ENCODE data around the gene SLC16A9.

The SLC16A9 gene

DNA sequence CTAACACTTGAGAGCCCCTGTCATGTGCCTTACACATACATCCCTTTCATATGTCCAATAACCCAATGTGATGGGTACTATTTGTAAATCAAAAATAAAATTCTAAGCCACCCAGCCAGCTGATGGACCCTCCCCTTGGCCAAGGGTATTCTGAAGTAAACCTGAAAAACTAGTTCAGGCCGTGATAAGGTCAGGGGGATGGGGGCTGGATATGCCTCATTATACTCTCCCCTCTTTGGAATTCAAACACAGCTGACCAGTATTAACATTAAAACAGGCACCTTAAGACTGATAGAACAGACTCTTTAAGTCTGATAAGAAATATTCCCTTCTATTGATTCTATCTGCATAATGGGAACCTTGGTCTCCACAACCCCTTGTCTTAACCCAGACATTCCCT is 51.9 kb downstream of the SLC16A9 start:
- TF ChIP-seq ZBTB7A (IDR thresholded peaks at IDR 0.05; ENCODE audit: low read depth) (no peak), CEBPB (IDR thresholded peaks at IDR 0.05) (no peak), TCF12 (IDR thresholded peaks at IDR 0.05; ENCODE audit: low read depth) (no peak), TAF1 (IDR thresholded peaks at IDR 0.05; ENCODE audit: low read depth) (no peak), FOXM1 (IDR thresholded peaks at IDR 0.05; ENCODE audit: borderline replicate concordance, low read depth) (no peak), EP300 (IDR thresholded peaks at IDR 0.05; ENCODE audit: borderline replicate concordance) (no peak), NFIC (IDR thresholded peaks at IDR 0.05) (no peak), CREB1 (IDR thresholded peaks at IDR 0.05; ENCODE audit: low read depth) (no peak)
- TF ChIP-seq, protein P1, sequence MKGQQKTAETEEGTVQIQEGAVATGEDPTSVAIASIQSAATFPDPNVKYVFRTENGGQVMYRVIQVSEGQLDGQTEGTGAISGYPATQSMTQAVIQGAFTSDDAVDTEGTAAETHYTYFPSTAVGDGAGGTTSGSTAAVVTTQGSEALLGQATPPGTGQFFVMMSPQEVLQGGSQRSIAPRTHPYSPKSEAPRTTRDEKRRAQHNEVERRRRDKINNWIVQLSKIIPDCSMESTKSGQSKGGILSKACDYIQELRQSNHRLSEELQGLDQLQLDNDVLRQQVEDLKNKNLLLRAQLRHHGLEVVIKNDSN (IDR thresholded peaks at IDR 0.05), result no peak
- TF ChIP-seq, protein P2, sequence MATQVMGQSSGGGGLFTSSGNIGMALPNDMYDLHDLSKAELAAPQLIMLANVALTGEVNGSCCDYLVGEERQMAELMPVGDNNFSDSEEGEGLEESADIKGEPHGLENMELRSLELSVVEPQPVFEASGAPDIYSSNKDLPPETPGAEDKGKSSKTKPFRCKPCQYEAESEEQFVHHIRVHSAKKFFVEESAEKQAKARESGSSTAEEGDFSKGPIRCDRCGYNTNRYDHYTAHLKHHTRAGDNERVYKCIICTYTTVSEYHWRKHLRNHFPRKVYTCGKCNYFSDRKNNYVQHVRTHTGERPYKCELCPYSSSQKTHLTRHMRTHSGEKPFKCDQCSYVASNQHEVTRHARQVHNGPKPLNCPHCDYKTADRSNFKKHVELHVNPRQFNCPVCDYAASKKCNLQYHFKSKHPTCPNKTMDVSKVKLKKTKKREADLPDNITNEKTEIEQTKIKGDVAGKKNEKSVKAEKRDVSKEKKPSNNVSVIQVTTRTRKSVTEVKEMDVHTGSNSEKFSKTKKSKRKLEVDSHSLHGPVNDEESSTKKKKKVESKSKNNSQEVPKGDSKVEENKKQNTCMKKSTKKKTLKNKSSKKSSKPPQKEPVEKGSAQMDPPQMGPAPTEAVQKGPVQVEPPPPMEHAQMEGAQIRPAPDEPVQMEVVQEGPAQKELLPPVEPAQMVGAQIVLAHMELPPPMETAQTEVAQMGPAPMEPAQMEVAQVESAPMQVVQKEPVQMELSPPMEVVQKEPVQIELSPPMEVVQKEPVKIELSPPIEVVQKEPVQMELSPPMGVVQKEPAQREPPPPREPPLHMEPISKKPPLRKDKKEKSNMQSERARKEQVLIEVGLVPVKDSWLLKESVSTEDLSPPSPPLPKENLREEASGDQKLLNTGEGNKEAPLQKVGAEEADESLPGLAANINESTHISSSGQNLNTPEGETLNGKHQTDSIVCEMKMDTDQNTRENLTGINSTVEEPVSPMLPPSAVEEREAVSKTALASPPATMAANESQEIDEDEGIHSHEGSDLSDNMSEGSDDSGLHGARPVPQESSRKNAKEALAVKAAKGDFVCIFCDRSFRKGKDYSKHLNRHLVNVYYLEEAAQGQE (IDR thresholded peaks at IDR 0.05; ENCODE audit: low read depth), result no peak

DNA sequence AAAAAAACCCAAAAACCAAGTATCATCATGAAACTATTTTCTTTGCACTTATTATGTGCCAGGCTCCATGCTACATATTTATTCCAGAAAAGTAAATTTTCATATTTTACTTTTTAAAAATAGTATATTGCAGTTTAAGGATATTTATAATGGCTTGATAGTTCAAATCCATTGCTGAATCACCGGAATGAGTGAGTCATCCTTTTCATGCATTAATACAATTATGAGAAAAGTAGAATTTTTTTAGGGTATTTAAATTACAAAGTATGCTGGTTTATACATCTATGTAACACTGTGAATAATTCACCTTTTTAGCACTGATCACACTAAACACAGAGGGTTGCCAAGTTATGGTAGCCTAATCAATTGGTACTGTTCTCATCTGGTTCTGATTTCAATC is 54.3 kb downstream of the SLC16A9 start:
- no peak for TF ChIP-seq NFIC (IDR thresholded peaks at IDR 0.05)
- no peak for TF ChIP-seq RAD21 (IDR thresholded peaks at IDR 0.05; ENCODE audit: low read depth)
- TF ChIP-seq FOXM1 (IDR thresholded peaks at IDR 0.05; ENCODE audit: borderline replicate concordance, low read depth), result no peak
- no peak for TF ChIP-seq EGR1 (IDR thresholded peaks at IDR 0.05)
- TF ChIP-seq YY1 (IDR thresholded peaks at IDR 0.05; ENCODE audit: low read depth), result no peak
- TF ChIP-seq, protein P1 (IDR thresholded peaks at IDR 0.05), result no peak
- no peak for TF ChIP-seq EP300 (IDR thresholded peaks at IDR 0.05; ENCODE audit: borderline replicate concordance)

DNA sequence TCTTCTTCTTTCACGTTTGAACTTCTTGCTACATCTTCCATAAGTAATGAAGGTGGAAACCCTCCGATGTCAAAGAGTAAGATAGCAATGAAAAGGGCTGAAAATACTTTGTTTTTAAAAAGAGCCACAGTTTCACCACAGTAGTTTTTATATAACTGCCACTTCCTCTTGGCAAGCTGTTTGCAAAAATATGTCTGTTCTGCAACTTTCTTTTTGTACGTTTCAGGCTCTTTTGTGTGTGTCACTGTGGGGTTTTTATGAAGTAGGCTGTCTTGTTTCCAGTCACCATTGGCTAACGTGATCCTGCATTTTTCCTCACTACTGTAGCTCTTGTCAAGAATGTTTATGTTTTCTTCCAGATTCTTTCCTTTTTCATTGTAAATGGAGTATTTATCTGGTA is 55.6 kb downstream of the SLC16A9 start:
- TF ChIP-seq TCF12 (IDR thresholded peaks at IDR 0.05; ENCODE audit: low read depth) (no peak), NFIC (IDR thresholded peaks at IDR 0.05) (no peak), EGR1 (IDR thresholded peaks at IDR 0.05) (no peak), TAF1 (IDR thresholded peaks at IDR 0.05; ENCODE audit: low read depth) (no peak), YY1 (IDR thresholded peaks at IDR 0.05; ENCODE audit: low read depth) (no peak), FOXM1 (IDR thresholded peaks at IDR 0.05; ENCODE audit: borderline replicate concordance, low read depth) (no peak), EP300 (IDR thresholded peaks at IDR 0.05; ENCODE audit: borderline replicate concordance) (no peak), RAD21 (IDR thresholded peaks at IDR 0.05; ENCODE audit: low read depth) (no peak)
- TF ChIP-seq, protein P1 (IDR thresholded peaks at IDR 0.05), result no peak
- TF ChIP-seq, protein P3, sequence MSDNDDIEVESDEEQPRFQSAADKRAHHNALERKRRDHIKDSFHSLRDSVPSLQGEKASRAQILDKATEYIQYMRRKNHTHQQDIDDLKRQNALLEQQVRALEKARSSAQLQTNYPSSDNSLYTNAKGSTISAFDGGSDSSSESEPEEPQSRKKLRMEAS (IDR thresholded peaks at IDR 0.05), result no peak

DNA sequence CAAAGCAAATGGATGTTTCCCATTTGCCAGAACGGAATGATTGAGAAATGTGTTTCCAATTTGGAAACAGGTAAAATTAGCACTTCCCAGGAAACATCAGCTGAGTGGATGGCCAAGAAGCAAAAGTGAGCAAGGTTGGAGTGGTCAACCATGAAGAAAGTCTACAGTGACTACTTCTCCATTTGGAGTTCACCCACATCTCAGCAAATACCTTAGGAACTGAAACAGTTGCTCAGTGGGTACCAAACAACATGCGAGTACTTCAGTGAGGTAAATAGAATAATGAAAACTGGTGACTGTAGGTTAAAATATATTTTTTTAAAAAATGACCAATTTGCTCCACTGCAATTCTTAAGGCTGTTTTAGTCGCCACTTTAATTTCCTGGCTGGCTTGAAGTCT is 57.7 kb downstream of the SLC16A9 start:
- no peak for TF ChIP-seq TCF12 (IDR thresholded peaks at IDR 0.05; ENCODE audit: low read depth)
- TF ChIP-seq YY1 (IDR thresholded peaks at IDR 0.05; ENCODE audit: low read depth), result no peak
- TF ChIP-seq TEAD4 (IDR thresholded peaks at IDR 0.05), result no peak

DNA sequence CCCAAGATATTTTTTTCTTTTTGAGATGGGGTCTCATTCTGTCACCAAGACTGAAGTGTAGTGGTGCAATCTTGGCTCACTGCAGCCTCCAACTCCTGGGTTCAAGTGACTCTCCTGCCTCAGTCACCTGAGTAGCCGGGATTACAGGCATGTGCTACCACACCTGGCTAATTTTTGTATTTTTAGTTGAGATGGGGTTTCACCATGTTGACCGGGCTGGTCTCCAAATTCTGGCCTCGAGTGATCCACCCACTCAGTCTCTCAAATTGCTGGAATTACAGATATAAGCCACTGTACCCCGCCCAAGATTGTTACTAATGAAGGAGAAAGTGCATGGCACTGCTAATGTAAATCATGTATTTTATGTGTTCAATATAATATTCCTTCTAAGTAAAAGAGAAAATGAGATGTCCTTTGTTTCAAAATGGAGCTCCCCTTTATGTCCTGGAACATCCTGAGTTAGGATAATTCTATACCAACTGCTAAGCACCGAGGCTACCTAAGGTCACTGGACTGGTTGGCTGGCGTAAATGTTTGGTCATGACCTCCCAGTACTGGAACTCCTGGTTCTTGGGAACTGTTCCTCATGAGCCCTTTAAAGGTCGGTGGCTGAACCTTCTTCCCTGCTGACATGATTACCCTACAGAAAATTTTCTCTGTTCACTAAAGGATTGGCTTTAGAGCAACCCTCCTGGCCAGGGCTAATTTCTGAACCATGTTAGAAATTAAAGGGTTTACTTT is 59.9 kb downstream of the SLC16A9 start:
- TF ChIP-seq, protein P1 (IDR thresholded peaks at IDR 0.05), result no peak
- TF ChIP-seq FOXM1 (IDR thresholded peaks at IDR 0.05; ENCODE audit: borderline replicate concordance, low read depth) (no peak), EP300 (IDR thresholded peaks at IDR 0.05; ENCODE audit: borderline replicate concordance) (no peak), TCF12 (IDR thresholded peaks at IDR 0.05; ENCODE audit: low read depth) (no peak), EGR1 (IDR thresholded peaks at IDR 0.05) (no peak), YY1 (IDR thresholded peaks at IDR 0.05; ENCODE audit: low read depth) (no peak), CREB1 (IDR thresholded peaks at IDR 0.05; ENCODE audit: low read depth) (no peak)

DNA sequence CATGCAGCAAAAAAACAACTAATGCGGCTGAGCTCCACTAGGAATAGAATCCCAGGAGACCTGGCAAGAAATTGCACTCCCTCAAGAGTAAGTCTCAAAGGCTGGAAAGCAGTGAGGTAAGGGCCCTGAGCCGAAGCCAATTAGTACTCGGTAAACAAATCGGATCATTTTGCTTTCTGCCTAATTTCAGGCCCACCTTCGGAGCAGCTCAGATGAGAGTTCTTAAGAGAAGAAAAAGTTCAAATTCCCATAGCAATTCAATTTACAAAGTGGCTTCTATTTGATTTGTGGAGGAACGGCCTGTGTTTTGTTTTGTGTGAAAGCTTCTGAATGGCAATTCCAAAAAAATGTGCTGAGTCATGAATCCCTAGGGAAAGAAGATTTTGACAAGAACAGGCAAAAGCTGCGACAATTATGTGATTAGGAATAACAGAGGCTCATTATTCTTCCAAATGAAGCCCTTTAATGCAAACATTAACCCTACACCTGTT is 60.9 kb downstream of the SLC16A9 start:
- TF ChIP-seq, protein P1 (IDR thresholded peaks at IDR 0.05), result no peak
- TF ChIP-seq ZBTB7A (IDR thresholded peaks at IDR 0.05; ENCODE audit: low read depth) (no peak), TAF1 (IDR thresholded peaks at IDR 0.05; ENCODE audit: low read depth) (no peak), CREB1 (IDR thresholded peaks at IDR 0.05; ENCODE audit: low read depth) (no peak), YY1 (IDR thresholded peaks at IDR 0.05; ENCODE audit: low read depth) (no peak), EGR1 (IDR thresholded peaks at IDR 0.05) (no peak), RAD21 (IDR thresholded peaks at IDR 0.05; ENCODE audit: low read depth) (no peak)

DNA sequence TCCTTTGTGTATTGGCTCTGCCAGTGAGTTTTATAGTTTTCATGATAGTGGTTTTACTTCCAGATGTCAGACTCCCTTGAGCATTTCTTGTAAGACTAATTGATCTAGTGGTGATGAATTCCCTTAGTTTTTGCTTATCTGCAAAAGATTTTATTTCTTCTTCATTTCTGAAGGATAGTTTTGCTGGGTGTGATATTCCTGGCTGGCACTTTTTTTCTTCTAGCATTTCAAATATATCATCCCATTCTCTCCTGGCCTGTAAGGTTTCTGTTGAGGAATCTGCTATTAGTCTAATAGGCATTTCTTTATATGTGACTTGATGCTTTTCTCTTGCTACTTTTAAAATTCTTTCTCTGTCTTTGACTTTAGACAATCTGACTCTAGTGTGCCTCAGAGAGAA is 64.8 kb downstream of the SLC16A9 start:
- no peak for TF ChIP-seq TAF1 (IDR thresholded peaks at IDR 0.05; ENCODE audit: low read depth)
- TF ChIP-seq NFIC (IDR thresholded peaks at IDR 0.05), result no peak
- no peak for TF ChIP-seq TEAD4 (IDR thresholded peaks at IDR 0.05)
- TF ChIP-seq CEBPB (IDR thresholded peaks at IDR 0.05), result no peak
- TF ChIP-seq, protein P2 (IDR thresholded peaks at IDR 0.05; ENCODE audit: low read depth), result no peak
- TF ChIP-seq EP300 (IDR thresholded peaks at IDR 0.05; ENCODE audit: borderline replicate concordance), result no peak
- TF ChIP-seq, protein P1 (IDR thresholded peaks at IDR 0.05), result no peak
- no peak for TF ChIP-seq RAD21 (IDR thresholded peaks at IDR 0.05; ENCODE audit: low read depth)

Measured in Ishikawa (cell line).